Bronchial epithelial cell (primary cell): ENCODE data around the gene THADA. TPM values are rescaled to one million over a fixed set of nuclear protein-coding genes. Genes with fewer than 3 reads are reported as not detected.

Source experiments
- DNase-seq: peaks from one replicate; pipeline ENCODE4 v3.0.0-alpha.2; 2010; ENCODE audit warnings: low read depth
- FAIRE-seq: peaks from 2 replicates; lab custom pipeline; 2011; peaks lifted over from hg19 to GRCh38; lab: Jason Lieb, UNC
- H3K27me3 ChIP-seq: 2 replicates; pipeline ENCODE4 v1.5.1; 2011; ENCODE audit warnings: low read length; ENCODE audit not compliant: control insufficient read depth, insufficient read depth
- H3K36me3 ChIP-seq: 2 replicates; pipeline ENCODE4 v1.5.1; 2011; ENCODE audit warnings: low read length; ENCODE audit not compliant: control insufficient read depth, insufficient read depth
- H3K4me3 ChIP-seq: 2 replicates; pipeline ENCODE4 v1.5.1; 2011; ENCODE audit warnings: mild to moderate bottlenecking, low read depth, low read length, control low read depth
- CTCF ChIP-seq: IDR thresholded peaks from 2 replicates; pipeline ENCODE4 v1.5.1; 2011; ENCODE audit warnings: mild to moderate bottlenecking, moderate library complexity, low read length, control low read depth, inconsistent platforms; ENCODE audit not compliant: insufficient read depth, severe bottlenecking
- total RNA-seq: library from RNA; depleted of rRNA; stranded (reverse); fragments of >200 nt; gene quantifications from 2 replicates; pipeline ENCODE4 v1.2.1, GENCODE V29; 2014

THADA gene
- total RNA-seq, 1 donor from 2014 or later: 25.8 TPM

- no peak overlapping the region for H3K4me3 ChIP-seq
- no peaks in the 10 kb centered on the region for H3K27me3 ChIP-seq
- H3K36me3 ChIP-seq: no peaks in the 10 kb centered on the region
- TF ChIP-seq CTCF: no peak
- FAIRE-seq (no peak), DNase-seq (no peak)
Observed at GRCh38 chr2:43332653-43333052, 263.2 kb downstream of the THADA start.

- no peak overlapping the region for H3K4me3 ChIP-seq
- no peaks in the 10 kb centered on the region for H3K36me3 ChIP-seq
- no peaks in the 10 kb centered on the region for H3K27me3 ChIP-seq
- FAIRE-seq (no peak), DNase-seq (no peak)
- no peak for TF ChIP-seq CTCF
Observed at GRCh38 chr2:43331422-43331821, 264.4 kb downstream of the THADA start.

- Histone ChIP-seq H3K36me3 (no peaks in the 10 kb centered on the region), H3K27me3 (no peaks in the 10 kb centered on the region), H3K4me3 (no peak overlapping the region)
- TF ChIP-seq CTCF: no peak
- DNase-seq (no peak), FAIRE-seq (no peak)
Observed at GRCh38 chr2:43329637-43330036, 266.2 kb downstream of the THADA start.

- DNase-seq: no peak
- no peak for TF ChIP-seq CTCF
- Histone ChIP-seq H3K36me3 (no peaks in the 10 kb centered on the region), H3K4me3 (no peak overlapping the region), H3K27me3 (no peaks in the 10 kb centered on the region)
- no peak for FAIRE-seq
Observed at GRCh38 chr2:43328832-43329231, 267.0 kb downstream of the THADA start.

GRCh38 chr2:43328133-43328532 is 267.7 kb downstream of the THADA start:
- FAIRE-seq (no peak), DNase-seq (no peak)
- Histone ChIP-seq H3K36me3 (no peaks in the 10 kb centered on the region), H3K27me3 (no peaks in the 10 kb centered on the region), H3K4me3 (no peak overlapping the region)
- no peak for TF ChIP-seq CTCF

GRCh38 chr2:43327119-43327518 is 268.7 kb downstream of the THADA start:
- TF ChIP-seq CTCF: no peak
- Histone ChIP-seq H3K36me3 (no peaks in the 10 kb centered on the region), H3K27me3 (no peaks in the 10 kb centered on the region), H3K4me3 (no peak overlapping the region)
- FAIRE-seq: no peak
- no peak for DNase-seq
